DND-41 (cell line): ENCODE results near the gene PRR15L.

Source experiments
- EZH2 ChIP-seq: IDR thresholded peaks from 3 replicates; pipeline ENCODE4 v1.6.1; 2012; ENCODE audit warnings: borderline replicate concordance, low read depth, mild to moderate bottlenecking, moderate library complexity, low read length, inconsistent platforms; ENCODE audit not compliant: severe bottlenecking
- TF ChIP-seq, protein P1 (sequence below): IDR thresholded peaks from 2 replicates; pipeline ENCODE4 v1.5.1; 2012; ENCODE audit warnings: borderline replicate concordance, low read length, moderate library complexity, mild to moderate bottlenecking; ENCODE audit not compliant: poor library complexity, severe bottlenecking; ENCODE audit errors: extremely low read depth

DNA sequence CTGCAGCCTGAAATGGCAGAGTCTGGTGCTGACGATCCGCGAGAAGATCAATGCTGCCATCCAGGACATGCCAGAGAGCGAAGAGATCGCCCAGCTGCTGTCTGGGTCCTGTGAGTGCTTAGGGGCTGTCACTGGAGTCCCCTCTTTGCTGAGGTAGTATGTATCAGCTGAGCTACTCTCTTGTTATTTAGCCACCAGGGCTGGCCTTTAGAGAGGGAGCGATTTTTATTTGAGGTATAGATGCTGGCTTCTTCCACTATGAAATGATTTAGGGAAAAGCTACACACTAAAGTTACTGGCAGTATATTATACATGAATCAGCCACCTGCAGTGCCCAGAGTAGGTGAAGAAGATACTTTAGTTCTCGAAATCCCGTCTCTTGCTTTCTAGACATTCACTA is 15.9 kb upstream of the PRR15L start:
- TF ChIP-seq, protein P1, sequence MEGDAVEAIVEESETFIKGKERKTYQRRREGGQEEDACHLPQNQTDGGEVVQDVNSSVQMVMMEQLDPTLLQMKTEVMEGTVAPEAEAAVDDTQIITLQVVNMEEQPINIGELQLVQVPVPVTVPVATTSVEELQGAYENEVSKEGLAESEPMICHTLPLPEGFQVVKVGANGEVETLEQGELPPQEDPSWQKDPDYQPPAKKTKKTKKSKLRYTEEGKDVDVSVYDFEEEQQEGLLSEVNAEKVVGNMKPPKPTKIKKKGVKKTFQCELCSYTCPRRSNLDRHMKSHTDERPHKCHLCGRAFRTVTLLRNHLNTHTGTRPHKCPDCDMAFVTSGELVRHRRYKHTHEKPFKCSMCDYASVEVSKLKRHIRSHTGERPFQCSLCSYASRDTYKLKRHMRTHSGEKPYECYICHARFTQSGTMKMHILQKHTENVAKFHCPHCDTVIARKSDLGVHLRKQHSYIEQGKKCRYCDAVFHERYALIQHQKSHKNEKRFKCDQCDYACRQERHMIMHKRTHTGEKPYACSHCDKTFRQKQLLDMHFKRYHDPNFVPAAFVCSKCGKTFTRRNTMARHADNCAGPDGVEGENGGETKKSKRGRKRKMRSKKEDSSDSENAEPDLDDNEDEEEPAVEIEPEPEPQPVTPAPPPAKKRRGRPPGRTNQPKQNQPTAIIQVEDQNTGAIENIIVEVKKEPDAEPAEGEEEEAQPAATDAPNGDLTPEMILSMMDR = no peak
- no peak for TF ChIP-seq EZH2
